ENCODE results near the gene ZDHHC1.

ZDHHC1 gene

DNA sequence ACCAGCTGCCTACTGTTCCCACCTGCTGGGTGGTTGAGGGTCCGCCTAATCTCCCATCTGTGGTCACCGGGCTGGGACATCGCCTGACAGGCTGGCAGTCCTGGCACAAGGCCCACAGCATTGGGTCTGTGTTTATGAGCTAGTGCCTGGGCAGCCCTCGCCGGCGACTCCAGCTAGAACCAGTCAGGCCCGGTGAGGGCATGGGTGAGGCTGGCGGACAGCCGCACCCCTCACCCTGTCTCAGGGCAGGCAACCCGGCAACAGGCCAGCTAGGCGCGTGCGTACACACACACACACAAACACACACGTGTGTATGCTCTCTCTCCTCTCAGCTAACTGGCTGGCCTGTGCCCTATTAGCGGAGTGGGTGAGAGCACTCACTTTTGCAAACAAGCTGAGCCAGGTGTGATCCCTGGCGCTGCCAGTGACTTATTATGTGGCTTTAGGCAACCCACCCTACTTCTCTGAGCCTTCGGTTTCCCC, 25.0 kb upstream of the ZDHHC1 start:
- Histone ChIP-seq H4K20me1 (peaks cover 62 to 100% (median 100%) of the 10 kb centered on the region in 11 experiments), H3K9me3 (replicated peaks in 1 of 11) (no peaks in the 10 kb centered on the region), H3K4me1 (peaks cover 12 to 48% (median 22%) of the 10 kb centered on the region in 10 experiments; a peak in 19 of 20 replicates), H3K36me3 (peaks cover 69 to 100% (median 100%) of the 10 kb centered on the region in 11 experiments), H3K4me3 (no peak overlapping the region), H3K27ac (no peak overlapping the region), H3K9ac (peak overlapping the region in 5 of 11 experiments; percentile 6 to 34 (median 27); a peak in 5 of 22 replicates), H3K27me3 (no peaks in the 10 kb centered on the region), H3K4me2 (peak overlapping the region in 5 of 11 experiments; percentile 1 to 46 (median 26); a peak in 6 of 22 replicates)
- TF ChIP-seq Cebpa-rat (IDR thresholded peaks at IDR 0.05): no peak

DNA sequence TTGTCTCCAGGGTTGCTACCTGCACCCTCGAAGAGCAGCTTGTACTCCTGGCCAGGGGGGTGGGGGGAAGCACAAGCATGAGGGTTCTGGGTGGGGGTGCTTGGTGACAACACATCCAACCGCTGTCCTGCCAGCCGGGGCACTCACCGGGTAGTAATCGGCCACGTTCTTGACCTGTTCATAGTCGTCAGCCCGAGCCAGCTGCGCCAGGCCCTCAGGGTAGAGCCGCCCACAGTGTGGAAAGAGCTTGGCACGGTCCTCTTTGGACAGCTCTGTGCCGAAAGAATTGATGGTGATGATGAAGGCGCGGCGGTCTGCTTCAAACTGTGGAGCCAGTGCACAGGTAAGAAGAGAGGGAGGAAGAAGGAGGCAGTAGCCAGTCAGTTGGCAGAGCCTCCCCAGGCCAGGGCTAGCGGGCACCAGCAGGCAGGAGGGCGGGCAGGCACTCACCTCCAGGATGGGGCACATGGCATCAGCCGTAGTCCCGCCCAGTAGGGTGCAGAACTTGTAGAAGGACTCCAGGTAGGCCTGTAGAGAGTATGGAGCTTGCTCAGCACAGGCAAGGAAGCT, 22.6 kb upstream of the ZDHHC1 start:
- Histone ChIP-seq H4K20me1 (peaks cover 39 to 100% (median 97%) of the 10 kb centered on the region in 11 experiments), H3K9me3 (replicated peaks in 1 of 11) (no peaks in the 10 kb centered on the region), H3K4me2 (no peak overlapping the region; a peak in 1 of 22 replicates), H3K27me3 (peaks cover 0 to 9% (median 5%) of the 10 kb centered on the region in 11 experiments; a peak in 9 of 22 replicates), H3K4me3 (no peak overlapping the region), H3K4me1 (peaks cover 23 to 69% (median 38%) of the 10 kb centered on the region in 10 experiments), H3K27ac (no peak overlapping the region), H3K36me3 (peaks cover 58 to 87% (median 81%) of the 10 kb centered on the region in 11 experiments), H3K9ac (0 out of 22 replicates have a peak overlapping the region, but pooled peaks of 1 of the 11 experiments have one; percentile 4)
- no peak for TF ChIP-seq Cebpa-rat (IDR thresholded peaks at IDR 0.05)

DNA sequence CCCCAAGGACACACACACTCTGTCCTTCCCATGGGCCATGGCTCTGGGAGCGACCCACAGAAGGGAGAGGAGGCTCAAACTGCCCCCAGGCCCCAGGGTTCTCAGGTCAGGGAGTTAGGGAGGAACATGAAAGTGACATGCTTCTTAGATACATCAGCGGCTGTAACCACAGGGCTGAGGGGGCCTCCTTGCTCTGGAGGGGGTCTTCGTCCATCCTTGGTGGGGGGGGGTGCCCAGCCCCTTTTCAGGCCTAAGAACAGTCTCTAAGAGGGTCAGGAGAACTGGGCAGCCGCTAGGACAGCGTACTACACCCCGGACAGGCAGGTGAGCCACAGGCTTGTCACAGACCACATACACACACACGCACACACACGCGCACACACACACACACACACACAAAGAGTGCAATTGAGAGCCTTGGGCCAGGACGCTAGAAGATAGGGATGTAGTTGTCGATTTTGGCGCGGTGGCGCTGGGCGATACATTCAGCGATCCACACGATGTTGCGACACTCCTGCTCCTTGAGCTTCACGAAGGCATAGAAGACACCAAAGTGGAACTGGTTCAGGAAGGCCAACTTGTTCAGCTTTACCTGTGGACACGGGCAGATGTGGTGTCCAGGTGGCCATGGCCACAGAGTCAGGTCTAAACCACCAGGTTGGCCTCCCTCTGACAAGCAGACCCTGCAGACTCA, 22.0 kb upstream of the ZDHHC1 start:
- Histone ChIP-seq H3K27ac (no peak overlapping the region), H4K20me1 (peaks cover 34 to 100% (median 97%) of the 10 kb centered on the region in 11 experiments), H3K4me3 (no peak overlapping the region), H3K9me3 (replicated peaks in 1 of 11) (no peaks in the 10 kb centered on the region), H3K4me2 (no peak overlapping the region; a peak in 1 of 22 replicates), H3K36me3 (peaks cover 54 to 82% (median 74%) of the 10 kb centered on the region in 11 experiments), H3K4me1 (peaks cover 23 to 75% (median 34%) of the 10 kb centered on the region in 10 experiments), H3K9ac (peak overlapping the region in 2 of 11 experiments; percentile 9 to 17; a peak in 1 of 22 replicates), H3K27me3 (peaks cover 4 to 16% (median 11%) of the 10 kb centered on the region in 11 experiments; a peak in 19 of 22 replicates)
- TF ChIP-seq Cebpa-rat (IDR thresholded peaks at IDR 0.05): peak in 1 of 11 experiments; percentile 48; a peak in 1 of 22 replicates

DNA sequence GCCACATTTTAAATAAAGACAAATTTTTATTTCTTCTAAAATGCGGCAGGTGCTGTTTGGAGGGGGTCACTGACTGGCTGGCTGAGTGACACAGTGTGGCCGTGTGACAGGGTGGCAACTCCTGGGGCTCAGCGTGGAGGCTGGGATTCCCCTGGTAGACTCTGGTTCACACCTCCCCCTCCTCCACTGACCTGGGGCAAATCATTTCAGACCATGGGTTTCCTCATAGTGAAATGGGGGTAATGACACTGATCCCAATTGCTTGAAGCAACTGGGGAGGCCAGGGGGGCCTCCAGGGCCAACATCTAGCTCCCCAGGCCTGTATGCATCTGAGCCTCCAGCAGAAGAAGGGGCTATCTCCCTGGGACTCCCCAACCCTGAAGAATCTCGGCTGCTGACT, 21.2 kb upstream of the ZDHHC1 start:
- TF ChIP-seq Cebpa-rat (IDR thresholded peaks at IDR 0.05): no peak
- H3K36me3 ChIP-seq: peaks cover 47 to 75% (median 67%) of the 10 kb centered on the region in 11 experiments
- H3K4me1 ChIP-seq: peaks cover 21 to 80% (median 32%) of the 10 kb centered on the region in 10 experiments

DNA sequence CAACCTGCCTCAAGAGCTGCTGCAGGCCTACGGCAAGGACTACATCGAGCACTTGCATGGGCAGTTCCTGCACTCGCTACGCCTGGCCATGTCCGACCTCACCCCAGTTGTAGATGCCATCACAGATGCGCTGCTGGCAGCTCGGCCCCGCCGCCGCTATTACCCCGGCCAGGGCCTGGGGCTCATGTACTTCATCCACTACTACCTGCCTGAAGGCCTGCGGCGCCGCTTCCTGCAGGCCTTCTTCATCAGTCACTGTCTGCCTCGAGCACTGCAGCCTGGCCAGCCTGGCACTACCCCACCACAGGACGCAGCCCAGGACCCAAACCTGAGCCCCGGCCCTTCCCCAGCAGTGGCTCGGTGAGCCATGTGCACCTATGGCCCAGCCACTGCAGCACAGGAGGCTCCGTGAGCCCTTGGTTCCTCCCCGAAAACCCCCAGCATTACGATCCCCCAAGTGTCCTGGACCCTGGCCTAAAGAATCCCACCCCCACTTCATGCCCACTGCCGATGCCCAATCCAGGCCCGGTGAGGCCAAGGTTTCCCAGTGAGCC, 20.4 kb upstream of the ZDHHC1 start:
- peaks cover 44 to 67% (median 60%) of the 10 kb centered on the region in 11 experiments for H3K36me3 ChIP-seq
- peak overlapping the region in 2 of 11 experiments; percentile 17 to 31; a peak in 2 of 22 replicates for H3K4me2 ChIP-seq
- peaks cover 26 to 100% (median 93%) of the 10 kb centered on the region in 11 experiments for H4K20me1 ChIP-seq
- H3K4me1 ChIP-seq: peaks cover 13 to 86% (median 34%) of the 10 kb centered on the region in 10 experiments
- no peak overlapping the region for H3K9ac ChIP-seq
- H3K27ac ChIP-seq: no peak overlapping the region
- H3K27me3 ChIP-seq: peaks cover 19 to 31% (median 26%) of the 10 kb centered on the region in 11 experiments
- no peaks in the 10 kb centered on the region for H3K9me3 ChIP-seq (replicated peaks in 1 of 11)
- no peak overlapping the region for H3K4me3 ChIP-seq
- no peak for TF ChIP-seq Cebpa-rat (IDR thresholded peaks at IDR 0.05)

More for the DNA sequence above, 21.2 kb upstream of the ZDHHC1 start:
- no peak overlapping the region for H3K27ac ChIP-seq
- peaks cover 34 to 100% (median 97%) of the 10 kb centered on the region in 11 experiments for H4K20me1 ChIP-seq
- no peak overlapping the region for H3K4me3 ChIP-seq
- H3K9ac ChIP-seq: peak overlapping the region in 2 of 11 experiments; percentile 9 to 17; a peak in 2 of 22 replicates
- no peaks in the 10 kb centered on the region for H3K9me3 ChIP-seq (replicated peaks in 1 of 11)
- H3K27me3 ChIP-seq: peaks cover 11 to 23% (median 18%) of the 10 kb centered on the region in 11 experiments
- no peak overlapping the region; a peak in 2 of 22 replicates for H3K4me2 ChIP-seq

DNA sequence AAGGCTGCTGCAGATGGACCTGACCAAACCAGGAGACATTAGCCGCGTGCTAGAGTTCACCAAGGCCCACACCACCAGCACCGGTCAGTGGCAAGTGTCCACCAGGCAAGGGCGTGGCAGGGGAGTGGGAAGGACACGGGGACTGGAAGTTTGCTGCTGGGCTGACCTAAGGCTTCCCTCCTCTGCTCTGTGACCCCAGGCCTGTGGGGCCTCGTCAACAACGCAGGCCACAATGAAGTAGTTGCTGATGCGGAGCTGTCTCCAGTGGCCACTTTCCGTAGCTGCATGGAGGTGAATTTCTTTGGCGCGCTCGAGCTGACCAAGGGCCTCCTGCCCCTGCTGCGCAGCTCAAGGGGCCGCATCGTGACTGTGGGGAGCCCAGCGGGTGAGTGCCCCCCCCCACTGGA, 19.5 kb upstream of the ZDHHC1 start:
- Histone ChIP-seq H3K27me3 (peaks cover 28 to 40% (median 34%) of the 10 kb centered on the region in 11 experiments), H3K4me1 (peaks cover 16 to 86% (median 35%) of the 10 kb centered on the region in 10 experiments), H3K9me3 (replicated peaks in 1 of 11) (no peaks in the 10 kb centered on the region), H3K4me3 (no peak overlapping the region), H4K20me1 (peaks cover 22 to 97% (median 88%) of the 10 kb centered on the region in 11 experiments), H3K36me3 (peaks cover 40 to 57% (median 51%) of the 10 kb centered on the region in 11 experiments), H3K4me2 (peak overlapping the region; percentile 6 to 53 (median 38); a peak in 15 of 22 replicates), H3K9ac (peak overlapping the region in 3 of 11 experiments; percentile 0 to 13 (median 1); a peak in 1 of 22 replicates), H3K27ac (no peak overlapping the region; a peak in 1 of 22 replicates)
- TF ChIP-seq Cebpa-rat (IDR thresholded peaks at IDR 0.05): no peak

DNA sequence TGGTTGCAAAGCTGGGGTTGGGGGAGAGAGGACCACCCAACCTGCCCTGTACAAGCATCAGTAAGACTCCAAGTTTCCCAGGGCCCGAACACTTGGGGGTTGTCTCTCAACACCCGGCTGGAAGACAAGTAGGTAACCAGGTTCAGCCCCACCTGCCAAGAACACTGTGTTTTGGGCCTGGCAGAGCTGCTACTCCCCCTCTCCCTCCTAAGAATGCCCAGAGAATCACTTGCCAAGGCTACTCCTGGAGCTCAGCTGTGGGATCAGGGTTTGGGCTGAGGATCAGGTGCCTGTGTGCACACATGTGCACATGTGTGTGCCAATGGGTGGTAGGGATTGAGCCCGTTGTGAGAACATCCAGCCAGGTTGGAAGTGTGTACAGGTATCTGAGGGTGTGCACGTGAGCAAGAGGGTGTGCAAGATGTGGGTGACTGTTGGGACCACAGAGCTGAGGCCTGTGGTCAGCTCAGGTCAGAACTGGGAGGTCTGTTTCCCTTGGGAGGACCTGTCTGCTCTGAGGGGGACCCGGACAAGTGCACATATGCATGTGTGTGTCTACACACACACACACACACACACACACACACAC, 16.9 kb upstream of the ZDHHC1 start:
- H3K27ac ChIP-seq: no peak overlapping the region
- TF ChIP-seq Cebpa-rat (IDR thresholded peaks at IDR 0.05): no peak
- no peaks in the 10 kb centered on the region for H3K9me3 ChIP-seq (replicated peaks in 1 of 11)
- H3K4me3 ChIP-seq: no peak overlapping the region
- peaks cover 53 to 66% (median 60%) of the 10 kb centered on the region in 11 experiments for H3K27me3 ChIP-seq
- peaks cover 17 to 71% (median 40%) of the 10 kb centered on the region in 10 experiments for H3K4me1 ChIP-seq
- H3K4me2 ChIP-seq: peak overlapping the region in 3 of 11 experiments; percentile 18 to 96 (median 29); a peak in 2 of 22 replicates
- H4K20me1 ChIP-seq: peaks cover 32 to 97% (median 78%) of the 10 kb centered on the region in 11 experiments
- H3K9ac ChIP-seq: no peak overlapping the region
- peaks cover 19 to 32% (median 25%) of the 10 kb centered on the region in 11 experiments for H3K36me3 ChIP-seq

DNA sequence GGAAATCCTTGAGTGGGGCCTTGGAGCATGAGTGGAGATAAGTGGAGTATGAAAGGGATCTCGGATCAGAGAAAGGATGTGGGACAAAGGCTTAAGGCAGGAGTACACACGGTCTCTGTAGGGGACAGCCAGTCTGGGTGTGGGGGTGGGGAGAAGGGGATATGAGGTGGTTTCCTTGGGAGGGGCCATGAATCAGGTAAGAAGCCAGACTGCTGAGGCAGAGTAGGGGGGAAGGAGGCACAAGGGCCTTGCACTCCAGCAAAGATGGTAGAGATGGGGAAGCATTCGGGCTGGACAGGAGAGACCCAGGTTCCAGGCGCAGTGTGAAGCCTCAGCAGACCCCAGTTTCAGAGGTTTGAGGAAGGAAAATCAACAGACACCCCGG, 16.2 kb upstream of the ZDHHC1 start:
- Histone ChIP-seq H3K27me3 (peaks cover 59 to 72% (median 66%) of the 10 kb centered on the region in 11 experiments), H4K20me1 (peaks cover 32 to 97% (median 74%) of the 10 kb centered on the region in 11 experiments), H3K27ac (no peak overlapping the region), H3K4me3 (no peak overlapping the region), H3K9ac (no peak overlapping the region), H3K36me3 (peaks cover 11 to 25% (median 18%) of the 10 kb centered on the region in 11 experiments), H3K9me3 (replicated peaks in 1 of 11) (no peaks in the 10 kb centered on the region), H3K4me2 (peak overlapping the region in 4 of 11 experiments; percentile 0 to 96 (median 24); a peak in 3 of 22 replicates), H3K4me1 (peaks cover 17 to 64% (median 38%) of the 10 kb centered on the region in 10 experiments)
- no peak for TF ChIP-seq Cebpa-rat (IDR thresholded peaks at IDR 0.05)

Measured in BLaER1 treated with 17β-estradiol and CSF1 and Interleukin-3, amounts not matched to agents 10 nM and 100 nM (cell line).